Smooth muscle cell of trachea (primary cell): ENCODE measurements around the gene BGN. TPM values are rescaled to one million over a fixed set of nuclear protein-coding genes. Genes with fewer than 3 reads are reported as not detected.

ENCODE experiments used
- total RNA-seq: library from RNA; depleted of rRNA; stranded (reverse); fragments of >200 nt; gene quantifications from 2 replicates; pipeline ENCODE4 v1.2.1, GENCODE V29; 2014

BGN gene
- 10.5 and 57.7 TPM in 2 replicates for total RNA-seq

DNA sequence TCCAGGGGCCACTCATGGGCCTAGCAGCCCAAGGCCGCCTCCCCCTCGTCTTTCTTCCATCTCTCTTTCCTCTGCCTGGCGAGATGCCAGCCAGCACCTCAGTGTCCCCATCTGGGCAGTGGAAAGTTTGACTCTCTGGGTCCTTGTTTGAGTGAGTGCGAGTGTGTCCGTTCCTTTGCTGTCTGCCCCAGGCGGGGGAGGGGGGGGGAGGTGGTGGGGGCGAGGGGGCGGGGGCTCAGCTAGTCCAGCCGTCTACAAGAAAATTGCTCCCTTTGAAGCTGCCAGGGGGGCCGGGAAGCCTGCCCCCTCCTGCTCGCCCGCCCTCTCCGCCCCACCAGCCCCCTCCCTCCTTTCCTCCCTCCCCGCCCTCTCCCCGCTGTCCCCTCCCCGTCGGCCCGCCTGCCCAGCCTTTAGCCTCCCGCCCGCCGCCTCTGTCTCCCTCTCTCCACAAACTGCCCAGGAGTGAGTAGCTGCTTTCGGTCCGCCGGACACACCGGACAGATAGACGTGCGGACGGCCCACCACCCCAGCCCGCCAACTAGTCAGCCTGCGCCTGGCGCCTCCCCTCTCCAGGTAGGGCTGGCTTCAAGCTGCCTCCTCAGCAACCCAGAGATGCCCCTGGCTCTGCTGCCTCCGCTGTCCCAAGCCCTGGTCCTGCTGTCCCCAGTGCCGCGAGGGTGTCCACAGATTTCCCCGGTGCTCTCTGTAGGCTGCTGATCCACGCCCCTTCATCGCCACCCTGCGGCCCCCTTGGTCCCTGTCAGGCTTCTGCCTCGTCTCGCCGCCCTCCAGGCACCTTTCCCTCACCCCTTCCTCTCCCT, at the start of gene BGN:
BGN (plus strand) TSS at position 440 of the 821 bp plus-strand sequence. CDS start 9,652 bp downstream, outside the sequence.

GRCh38 chrX:153445856-153446635, 48.7 kb upstream of the BGN start, which contains the start of gene TREX2:
TREX2 (minus strand) TSS chrX:153446056; CDS start chrX:153445430, 626 bp downstream.

GRCh38 chrX:153470411-153471363, 24.1 kb upstream of the BGN start, which contains the start of gene HAUS7:
HAUS7 (minus strand) TSS chrX:153470576; CDS start chrX:153470557, 19 bp downstream.

DNA sequence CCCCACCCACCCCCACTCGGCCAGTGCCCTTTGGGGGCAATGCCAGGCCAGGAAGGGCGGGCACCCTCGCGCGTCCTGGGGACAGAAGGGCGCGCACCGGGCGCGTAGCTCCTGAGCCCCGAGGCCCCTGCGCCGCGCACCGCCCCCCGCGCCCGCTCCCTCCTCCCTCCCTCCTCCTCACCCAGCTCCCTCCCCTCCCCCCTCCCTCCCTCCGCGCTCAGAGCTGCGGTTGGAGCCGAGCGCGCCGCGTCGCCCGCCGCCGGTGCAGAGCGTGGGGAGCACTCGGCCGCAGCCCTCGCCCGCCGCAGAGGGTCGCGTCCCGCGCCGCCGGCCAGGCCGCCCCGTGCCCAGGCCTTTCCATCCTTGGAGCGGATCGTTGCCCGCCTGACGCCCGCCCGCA, 22.6 kb downstream of the BGN start, which contains the start of gene ATP2B3:
ATP2B3 (plus strand) TSS at position 220 of the 400 bp plus-strand sequence. CDS start 18,606 bp downstream, outside the sequence.

Other genes starting within 250 kb of the BGN start
- gene PNMA6F, start 173.2 kb upstream of the BGN start, total RNA-seq = not detected in 2 replicates
- 8.1 and 9.6 TPM in 2 replicates for gene ZNF275, start 160.8 kb upstream of the BGN start, total RNA-seq
- gene PNMA6E, start 93.6 kb upstream of the BGN start, total RNA-seq = not detected in 2 replicates
- gene ZFP92, start 83.5 kb upstream of the BGN start, total RNA-seq = under 0.01 and 0.33 TPM in 2 replicates
- gene TREX2, start 48.9 kb upstream of the BGN start, total RNA-seq = 1.7 and 3.8 TPM in 2 replicates
- gene HAUS7, start 24.4 kb upstream of the BGN start, total RNA-seq = 13.7 and 17.0 TPM in 2 replicates
- under 0.01 TPM in 1 of 2 replicates, not detected in the other for gene ATP2B3, start 22.7 kb downstream of the BGN start, total RNA-seq
- 25.1 and 27.8 TPM in 2 replicates for gene CCNQ, start 104.2 kb downstream of the BGN start, total RNA-seq
- gene DUSP9, start 152.2 kb downstream of the BGN start, total RNA-seq = under 0.01 TPM in 1 of 2 replicates, not detected in the other
- 1.2 TPM in 1 of 2 replicates, not detected in the other for gene PNCK, start 178.8 kb downstream of the BGN start, total RNA-seq
- gene SLC6A8, start 192.9 kb downstream of the BGN start, total RNA-seq = 8.9 and 14.9 TPM in 2 replicates
- gene BCAP31, start 229.4 kb downstream of the BGN start, total RNA-seq = 115 and 129 TPM in 2 replicates
- 15.7 and 26.0 TPM in 2 replicates for gene ABCD1, start 229.9 kb downstream of the BGN start, total RNA-seq